Activated CD4-positive, alpha-beta T cell treated with anti-CD3 and anti-CD28 coated beads, Interleukin-10, Interleukin-2, amounts not matched to agents 100 ng/mL and 50 ng/mL, durations not matched to agents 16 hours and 8 hours (primary cell): ENCODE data around the gene TRIO.

Experiments
- DNase-seq: peaks from one replicate; pipeline ENCODE4 v3.0.0-alpha.2; 2020

Gene TRIO

DNA sequence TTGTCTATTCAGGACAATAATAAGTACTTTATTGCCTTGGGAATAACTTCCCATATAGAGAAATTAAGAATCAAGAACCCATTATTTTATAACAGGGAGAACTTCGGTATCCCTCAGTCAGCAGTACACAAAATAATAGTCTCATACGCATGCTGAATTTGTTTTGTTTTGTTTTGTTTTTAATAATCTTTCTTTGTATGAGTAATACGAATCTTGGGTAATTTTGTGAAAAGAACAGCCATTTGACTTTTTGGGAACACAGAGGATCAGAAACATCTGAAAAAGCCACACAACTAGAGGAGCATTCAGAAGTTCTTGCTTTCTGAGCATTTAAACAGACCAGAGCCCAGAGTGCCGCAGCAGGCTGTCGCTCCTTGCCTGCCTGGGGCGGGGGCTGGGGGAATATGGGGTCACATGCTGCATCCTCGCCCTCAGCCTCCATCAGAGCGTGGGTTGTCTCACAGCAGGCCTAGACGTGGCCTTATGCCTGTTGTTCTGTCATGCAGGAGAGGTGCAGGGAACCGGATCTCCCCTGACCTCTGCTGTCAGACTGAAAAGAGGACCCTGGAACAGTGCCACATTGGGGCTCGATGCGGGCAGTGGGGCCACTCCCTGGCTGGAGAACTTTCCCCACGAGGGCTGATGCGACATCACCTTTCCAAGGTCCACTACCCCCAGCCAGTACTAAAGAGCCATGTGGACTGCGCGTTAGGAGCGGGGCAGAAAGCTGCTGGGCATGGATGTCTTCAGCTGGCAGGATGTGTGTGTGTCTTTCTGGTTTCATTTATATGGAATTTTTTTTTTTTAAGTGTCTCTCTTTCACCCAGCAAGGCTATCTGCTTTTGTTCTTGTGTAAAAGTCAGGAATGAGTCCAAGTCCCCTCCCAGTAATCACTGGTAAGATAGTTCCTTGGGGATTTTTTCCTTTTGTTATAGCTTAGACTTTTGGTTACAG, 305.1 kb downstream of the TRIO start:
- DNase-seq, result peak; percentile 19

DNA sequence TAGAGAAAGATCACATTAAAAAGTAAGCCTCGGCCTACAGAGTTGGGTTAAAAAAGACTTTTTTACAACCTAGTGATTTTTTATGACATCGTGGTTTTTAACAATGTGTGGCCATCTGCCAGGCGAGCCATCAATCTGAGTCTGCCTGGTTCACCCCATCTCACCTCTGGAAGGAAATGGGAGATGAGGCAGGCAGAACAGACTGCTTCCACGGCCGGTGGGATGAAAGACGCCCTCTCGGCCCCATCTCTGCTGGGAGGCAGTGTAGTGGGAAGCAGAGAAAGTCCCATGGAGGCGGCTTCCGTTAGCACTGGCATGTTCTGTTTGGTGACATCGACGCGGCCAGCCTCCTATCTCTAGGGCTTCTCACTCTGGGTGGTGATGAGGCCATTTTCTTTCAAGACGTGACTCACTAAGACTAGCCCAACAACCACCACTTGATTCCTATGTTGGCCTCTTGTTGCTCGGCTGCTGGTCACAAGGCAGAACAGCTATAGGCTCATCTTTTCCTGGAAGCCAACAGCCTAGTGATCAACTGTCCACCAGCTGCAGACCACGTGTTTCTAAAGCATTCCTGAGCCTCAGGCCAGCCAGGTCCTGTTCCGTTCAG, 306.0 kb downstream of the TRIO start:
- no peak for DNase-seq

DNA sequence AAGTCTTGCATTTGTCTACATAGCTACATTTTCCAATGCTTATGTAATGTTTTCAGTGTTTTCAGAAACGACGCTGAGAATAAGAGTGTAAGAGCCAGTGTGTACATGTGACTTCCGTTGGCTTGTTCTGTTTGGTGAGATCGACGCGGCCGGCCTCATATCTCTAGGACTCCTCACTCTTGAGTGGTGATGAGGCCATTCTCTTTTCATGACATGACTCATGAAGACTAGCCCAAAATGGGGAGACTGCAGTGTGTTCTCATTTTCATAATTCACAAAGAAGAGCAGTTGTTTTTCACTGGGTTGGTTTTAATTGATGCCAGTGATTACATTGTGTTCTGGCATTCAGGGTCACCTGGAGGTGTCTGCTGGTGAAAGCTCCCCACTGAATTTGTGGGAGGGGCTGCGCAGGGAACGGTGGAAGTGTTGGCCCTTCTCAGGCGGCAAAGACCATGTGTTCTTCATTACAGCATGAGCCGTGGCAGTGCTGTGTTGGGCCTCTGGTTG, 306.9 kb downstream of the TRIO start:
- DNase-seq, result peak; percentile 50

DNA sequence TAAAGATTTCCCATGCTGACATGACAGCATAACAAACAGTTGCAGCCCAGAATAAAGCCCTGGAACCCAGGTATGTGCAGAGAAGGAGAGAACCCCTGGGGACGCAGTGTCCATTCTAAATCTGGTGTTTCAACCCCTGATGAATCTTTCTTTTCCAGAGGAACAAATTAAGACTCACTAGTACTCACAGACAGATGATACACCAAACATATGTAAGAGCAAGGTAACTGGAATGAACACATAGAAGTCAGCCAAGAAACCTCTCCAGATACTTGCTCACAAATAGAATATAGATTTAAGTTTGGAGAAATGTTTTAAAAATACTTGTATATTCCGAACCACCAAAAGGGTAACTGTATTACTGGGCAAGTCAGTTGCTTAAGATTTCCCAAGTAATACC, 307.6 kb downstream of the TRIO start:
- DNase-seq, result no peak

DNA sequence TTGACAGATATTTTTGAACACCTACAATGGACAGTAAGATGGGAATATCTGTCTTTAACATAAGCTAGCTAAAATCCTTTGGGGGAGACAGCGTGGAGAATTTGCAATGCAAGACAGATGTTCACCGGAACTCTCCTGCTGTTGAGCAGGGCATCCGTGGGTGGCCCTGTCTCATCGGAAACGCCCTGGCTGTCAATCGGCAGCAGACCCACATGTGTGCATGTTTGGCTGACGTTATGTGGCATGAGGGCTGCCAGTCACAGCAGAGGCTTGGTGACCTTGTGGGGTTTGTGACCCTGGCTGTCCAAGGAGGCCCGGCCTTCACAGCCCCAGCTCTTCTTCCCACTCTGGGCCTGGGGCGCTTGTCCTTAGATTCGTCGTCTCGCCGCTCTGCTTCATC, 308.7 kb downstream of the TRIO start:
- DNase-seq, result no peak

DNA sequence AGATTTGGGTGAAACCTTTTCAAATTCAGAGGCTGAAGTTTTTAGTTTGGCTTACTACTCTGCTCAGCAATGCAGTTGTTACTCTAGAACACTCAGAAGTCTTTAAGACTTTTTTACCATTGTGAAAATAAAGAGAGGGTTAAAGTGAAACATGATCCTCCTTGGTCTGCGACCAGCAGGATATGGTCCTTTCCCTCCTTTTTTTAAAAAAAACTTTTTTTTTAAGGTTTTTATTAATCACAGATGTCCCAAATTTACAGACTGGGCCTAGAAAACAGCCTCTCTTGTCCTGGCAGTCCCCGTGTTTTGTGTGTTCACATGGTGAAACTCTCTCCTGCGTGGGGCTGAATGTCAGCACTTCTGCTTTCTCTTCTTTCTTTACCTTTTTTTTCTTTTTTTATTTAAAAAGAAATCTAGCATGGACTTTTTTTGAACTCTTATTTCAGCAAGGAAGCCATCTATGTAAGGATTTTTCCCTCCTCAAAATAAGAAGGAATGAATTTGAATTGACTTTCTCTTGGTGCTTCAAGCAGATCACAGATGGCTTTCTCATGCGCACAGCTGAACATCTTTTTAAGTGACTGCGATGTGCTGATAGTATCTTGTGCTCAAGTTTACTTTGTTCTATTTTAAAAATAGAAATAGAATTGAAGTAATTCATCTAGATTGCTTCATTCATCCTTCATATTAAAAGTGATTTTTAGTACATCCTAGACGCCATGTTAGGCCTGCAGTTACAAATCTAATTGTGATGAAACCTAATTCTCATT, 309.7 kb downstream of the TRIO start:
- no peak for DNase-seq

DNA sequence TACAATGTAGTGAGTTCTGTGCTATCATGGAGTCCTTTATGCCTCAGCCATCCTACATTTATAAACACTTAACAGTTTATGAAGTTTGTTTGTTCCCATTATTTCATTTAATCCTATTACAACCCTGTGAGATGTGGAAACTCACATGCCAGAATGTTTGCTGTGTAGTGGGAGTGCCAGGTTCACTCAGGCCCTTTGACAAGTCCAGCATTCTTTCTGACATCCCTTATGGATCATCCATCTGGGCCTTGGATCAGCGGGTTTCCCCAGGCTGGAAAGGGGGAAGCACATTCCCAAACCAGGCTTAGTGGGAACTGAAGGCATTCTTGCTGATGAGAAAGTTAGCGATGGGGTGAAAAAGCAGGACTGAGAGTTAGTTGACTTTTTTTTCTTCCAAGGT, 310.3 kb downstream of the TRIO start:
- no peak for DNase-seq

DNA sequence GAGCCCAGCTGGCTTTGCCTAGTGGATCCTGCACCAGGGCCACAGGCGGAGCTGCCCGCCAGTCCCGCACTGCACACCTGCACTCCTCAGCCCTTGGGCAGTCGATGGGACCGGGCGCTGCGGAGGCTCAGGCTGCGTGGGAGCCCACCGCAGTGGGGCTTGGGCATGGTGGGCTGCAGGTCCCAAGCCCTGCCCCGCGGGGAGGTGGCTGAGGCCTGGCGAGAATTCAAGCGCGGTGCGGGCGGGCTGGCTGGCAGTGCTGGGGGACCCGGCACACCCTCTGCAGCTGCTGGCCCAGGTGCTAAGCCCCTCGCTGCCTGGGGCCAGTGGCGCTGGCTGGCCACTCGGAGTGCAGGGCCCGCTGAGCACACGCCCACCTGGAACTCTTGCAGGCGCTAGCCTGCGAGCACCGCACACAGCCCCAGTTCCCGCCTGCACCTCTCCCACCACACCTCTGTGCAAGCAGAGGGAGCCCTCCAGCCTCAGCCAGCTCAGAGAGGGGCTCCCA, 312.7 kb downstream of the TRIO start:
- DNase-seq, result no peak

DNA sequence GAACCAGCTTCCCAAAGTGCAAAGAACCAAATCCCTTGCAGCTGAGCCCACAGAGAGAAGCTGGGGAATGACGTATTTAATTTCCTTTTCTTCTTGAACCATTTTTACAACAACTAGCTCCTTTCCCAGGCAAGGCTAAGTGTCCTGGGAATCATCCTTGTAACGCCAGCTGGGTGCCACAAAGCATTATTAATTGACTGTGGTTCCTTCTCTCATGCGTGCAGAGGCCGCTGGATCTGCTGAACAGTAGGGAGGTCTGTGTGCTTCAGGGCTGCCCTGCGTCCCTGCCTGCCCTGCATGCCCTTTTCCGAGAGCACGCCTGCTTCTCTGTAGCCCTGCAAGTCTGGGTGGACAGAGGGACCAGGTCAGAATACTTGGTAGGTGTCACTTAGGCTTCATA, 314.3 kb downstream of the TRIO start:
- DNase-seq, result no peak

DNA sequence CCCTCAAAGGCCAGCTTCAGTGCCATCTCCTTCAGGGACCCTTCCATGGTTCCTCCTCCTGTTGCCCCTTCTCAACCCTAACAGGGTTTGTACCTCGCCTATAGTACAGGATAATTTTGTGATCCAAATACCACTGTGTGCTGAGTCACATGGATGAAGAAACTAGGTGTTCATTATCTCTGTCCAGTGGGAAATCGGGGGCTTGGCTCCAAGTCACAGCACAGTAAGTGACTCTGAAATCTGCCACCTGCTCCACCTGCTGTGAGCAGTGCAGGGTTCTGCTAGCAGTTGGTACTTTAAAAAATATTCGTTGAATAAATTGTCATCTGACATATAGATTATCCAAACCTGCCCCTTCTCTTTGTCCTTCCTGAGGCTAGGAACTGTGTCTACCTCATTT, 315.3 kb downstream of the TRIO start:
- DNase-seq, result no peak

DNA sequence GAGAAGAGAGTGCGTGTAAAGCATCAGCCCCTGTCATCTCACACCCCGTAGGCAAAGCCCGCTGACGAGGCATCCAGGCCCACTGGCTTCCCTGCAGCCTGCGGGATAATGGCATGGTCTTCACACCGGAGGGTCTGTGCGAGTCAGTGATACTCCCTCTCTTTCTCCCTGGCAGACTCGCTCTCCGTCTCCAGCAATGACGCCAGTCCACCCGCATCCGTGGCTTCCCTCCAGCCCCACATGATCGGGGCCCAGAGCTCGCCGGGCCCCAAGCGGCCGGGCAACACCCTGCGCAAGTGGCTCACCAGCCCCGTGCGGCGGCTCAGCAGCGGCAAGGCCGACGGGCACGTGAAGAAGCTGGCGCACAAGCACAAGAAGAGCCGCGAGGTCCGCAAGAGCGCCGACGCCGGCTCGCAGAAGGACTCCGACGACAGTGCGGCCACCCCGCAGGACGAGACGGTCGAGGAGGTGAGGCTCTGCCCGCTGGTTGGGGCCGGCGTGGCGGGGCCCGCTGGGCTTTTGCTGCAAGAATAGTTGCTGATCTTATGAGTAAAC, 317.8 kb downstream of the TRIO start:
- DNase-seq, result no peak

DNA sequence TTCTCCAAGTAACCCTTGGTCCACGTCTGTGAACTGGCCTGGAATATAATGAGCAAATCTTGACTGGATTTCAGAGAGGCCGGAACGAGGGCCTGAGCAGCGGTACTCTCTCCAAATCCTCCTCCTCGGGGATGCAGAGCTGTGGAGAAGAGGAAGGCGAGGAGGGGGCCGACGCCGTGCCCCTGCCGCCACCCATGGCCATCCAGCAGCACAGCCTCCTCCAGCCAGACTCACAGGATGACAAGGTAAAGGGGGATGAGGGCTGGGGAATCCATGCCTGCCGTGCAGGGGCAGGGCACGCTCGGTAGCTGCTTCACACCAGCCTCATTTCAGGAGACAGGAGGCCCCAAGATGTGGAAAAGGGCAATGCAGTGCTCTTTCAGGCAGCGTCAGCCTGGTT, 319.5 kb downstream of the TRIO start:
- DNase-seq, result no peak

DNA sequence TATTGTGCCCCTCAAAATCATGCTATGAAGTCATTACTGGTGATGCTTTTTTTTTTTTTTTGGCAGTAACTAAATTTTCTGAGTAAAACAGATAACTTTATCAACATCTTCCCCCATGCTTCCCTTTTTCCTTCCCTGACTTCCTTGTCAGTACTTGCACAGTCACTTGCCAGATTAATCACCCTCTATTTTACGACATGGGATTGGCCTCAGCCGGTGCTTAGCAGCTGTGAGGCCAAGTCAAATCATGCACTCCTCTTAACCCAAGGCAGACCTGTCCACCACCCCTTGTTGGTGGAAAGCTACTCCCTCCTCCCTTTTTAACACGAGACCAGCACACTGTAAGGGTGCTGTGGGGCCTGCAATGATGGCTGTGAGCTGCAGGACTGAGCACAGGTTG, 320.5 kb downstream of the TRIO start:
- no peak for DNase-seq

DNA sequence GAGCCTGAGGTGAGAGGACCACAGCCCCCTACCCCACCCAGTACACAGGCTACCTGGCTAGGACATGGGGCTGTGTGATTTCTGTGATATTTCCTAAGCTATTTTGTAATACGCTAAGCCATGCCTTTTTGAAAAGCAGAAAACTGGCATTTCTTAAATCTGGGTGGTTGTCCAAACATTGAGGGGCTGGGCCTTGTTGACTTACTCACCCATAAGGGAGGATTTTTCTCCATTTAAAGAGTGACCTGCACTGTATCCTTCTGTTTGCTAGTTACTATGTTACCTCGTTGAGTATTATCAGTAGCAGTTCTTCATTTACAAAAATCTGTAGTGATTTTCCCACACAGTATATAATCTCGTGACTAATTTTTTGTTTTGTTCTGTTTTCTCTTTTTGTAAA, 321.0 kb downstream of the TRIO start:
- DNase-seq, result no peak

DNA sequence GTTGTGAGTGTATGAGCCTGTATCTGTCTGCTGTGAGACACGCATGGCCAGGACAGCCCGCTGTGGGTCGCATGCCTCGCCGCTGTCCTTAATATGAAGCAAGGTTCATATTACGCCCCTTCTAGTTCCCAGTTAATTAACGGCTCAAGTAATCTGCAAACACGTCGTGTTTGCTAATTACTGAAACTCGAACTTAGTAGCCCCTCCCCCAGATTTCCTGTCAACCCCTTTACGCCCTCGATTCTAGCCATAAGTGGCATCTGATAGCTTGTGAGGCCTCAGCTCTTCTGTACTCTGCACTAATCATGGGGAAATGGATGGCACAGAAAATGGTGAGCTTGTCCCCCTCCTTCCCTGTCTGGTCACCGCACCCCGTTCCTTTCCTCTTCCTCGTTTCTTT, 321.5 kb downstream of the TRIO start:
- DNase-seq, result no peak

DNA sequence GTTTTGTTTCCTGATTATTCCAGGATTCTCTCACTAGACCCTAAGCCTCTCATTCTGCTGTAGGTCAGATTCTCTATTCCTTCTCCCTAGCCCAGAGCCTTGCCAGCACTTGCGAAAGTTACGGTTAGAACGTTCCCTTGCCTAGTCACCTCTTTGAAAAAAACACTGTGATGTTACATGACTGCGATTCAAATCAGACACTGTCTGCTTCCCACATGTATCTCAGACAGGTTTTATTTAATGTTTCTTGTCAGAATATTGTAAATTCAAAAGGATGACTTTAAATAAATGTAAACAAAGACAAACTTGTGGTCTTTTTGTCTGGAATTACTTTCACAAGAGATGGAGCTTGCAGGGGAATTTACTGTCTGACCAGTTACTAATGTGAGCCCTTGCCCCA, 322.0 kb downstream of the TRIO start:
- DNase-seq, result no peak

DNA sequence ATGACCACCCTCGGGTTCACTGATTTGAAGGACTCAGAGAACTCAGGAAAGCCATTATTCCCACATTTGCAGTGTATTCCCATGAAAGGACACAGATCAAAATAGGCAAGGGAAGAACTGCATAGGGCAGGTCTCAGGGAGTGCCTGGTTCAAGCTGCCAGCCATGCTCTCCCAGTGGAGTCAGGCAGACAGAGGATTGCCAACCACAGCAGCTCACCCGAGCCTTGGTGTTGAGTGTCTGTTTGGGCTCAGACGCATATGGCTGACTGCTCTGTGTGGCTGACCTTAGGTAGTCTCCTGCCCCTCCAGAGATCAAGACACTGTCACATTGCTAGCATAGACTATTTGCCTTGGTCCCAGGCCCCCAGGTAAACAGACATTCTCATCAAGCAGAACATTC, 322.6 kb downstream of the TRIO start:
- DNase-seq, result no peak

DNA sequence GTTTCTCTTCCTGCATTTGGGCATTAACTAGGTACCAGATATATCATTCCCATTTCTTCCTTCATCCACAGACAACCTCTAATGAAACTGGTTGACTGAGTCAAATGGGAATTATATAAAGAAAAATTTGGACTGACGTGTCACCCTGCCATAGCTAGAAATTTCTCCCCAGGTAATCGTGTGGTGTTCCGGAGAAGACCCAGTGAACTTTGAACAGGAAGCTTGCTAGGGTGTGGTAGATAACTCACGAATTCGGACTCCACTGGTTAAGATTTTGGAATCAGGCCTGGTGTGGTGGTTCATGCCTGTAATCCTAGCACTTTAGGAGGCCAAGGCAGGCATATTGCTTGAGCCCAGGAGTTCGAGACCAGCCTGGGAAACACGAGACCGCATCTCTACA, 324.1 kb downstream of the TRIO start:
- DNase-seq, result no peak

DNA sequence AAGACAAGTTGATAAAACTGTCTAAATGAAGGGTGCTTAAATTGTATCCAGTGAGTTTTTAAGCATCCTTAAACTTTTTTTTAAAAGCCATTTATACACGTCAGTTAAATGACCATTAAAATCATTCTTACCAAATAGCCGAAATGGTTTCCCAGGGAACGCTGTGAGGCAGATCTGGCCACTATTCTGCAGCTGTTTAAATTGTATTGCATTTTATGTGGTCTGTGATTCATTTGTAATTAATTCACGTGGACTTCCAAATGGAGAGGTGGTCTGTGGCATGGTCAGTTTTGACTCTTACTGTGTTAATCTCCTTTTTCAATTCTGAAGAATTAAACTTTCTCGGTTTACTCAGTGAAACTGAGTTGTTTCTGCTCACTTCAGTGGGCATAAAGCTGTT, 324.7 kb downstream of the TRIO start:
- no peak for DNase-seq

DNA sequence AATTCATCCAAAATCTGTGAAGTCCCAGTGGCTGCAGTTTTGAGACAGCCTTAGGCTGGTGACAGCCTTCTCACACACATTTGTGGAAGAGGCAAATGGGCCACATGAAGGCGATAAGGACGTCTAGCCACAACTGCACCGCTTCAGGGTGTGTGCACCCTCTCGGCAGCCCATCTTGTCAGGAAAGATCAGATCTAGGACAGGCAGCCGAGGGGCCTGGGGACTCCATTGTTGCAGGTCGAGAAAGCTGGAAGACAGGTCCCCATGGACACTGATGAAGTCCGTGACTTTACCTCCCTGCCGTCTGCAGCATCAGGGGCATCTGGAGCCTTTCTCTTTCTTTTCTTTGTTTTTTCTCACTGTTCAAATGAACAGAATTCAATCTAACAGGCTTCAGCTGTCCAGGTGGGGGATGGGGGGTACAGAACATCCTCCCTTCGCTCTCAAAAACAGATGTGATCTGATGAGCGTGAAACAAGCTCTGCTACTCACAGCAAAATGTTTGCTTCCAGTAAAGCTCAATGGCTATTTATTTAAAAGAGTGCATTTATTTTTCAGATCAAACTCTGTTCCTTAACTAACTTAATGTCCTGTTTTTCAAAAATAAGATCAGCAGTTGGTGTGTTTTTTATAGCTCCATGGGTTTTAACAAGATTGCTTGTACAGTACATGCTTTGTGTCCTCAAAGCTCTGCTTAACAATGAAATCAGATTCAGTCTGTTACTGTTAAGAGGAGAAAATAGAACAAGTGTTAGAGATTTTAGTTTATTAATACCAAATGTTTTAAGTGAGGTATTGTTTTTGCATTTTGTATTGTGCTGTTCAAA, 326.6 kb downstream of the TRIO start:
- DNase-seq, result no peak

DNA sequence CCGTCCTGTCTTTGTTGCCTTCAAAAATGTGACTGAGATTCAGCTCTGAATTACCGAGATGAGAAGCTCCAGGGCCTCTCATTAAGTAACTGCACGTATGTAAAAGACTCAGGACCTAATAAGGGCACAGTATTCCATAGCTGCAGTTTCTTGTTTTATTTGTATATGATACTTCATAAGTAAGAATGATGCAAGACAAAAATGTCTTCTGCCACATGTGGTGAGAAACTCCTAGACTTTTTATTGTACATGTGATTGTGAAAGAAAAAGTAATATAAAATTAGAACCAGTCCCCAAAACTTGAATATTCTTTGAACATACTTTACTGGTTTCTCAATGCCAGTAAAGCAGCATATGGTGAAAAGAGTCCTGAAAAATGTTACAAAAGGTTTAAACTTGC, 328.4 kb downstream of the TRIO start:
- no peak for DNase-seq

DNA sequence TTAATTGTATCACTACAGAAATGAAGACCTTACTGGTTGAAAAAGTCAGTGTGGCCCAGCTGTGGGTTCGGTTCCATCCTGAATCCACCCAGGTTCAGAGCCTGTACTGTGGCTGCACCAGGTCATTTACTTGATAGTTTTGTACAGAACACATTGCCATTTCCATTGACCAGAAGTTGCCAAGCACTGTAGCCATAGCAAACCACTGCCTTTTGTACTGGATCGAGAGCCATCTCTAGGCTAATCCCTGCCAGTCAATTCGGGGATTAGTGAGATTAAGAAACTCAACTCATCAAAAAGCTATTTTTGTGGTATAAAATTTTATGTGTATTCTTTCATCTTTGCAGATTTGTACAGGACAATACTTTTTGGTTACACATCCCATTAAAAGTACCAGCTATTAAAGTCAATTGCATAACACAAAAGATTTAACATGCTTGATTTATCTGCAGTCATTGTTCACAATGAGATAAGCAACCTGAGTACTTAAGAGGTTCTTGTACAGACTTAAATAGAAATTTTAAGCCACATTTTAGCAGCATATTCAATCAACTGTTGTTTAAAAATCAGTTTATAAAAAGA, 329.9 kb downstream of the TRIO start:
- no peak for DNase-seq
